Measurements from ENCODE around the gene CDC5L.

DNA sequence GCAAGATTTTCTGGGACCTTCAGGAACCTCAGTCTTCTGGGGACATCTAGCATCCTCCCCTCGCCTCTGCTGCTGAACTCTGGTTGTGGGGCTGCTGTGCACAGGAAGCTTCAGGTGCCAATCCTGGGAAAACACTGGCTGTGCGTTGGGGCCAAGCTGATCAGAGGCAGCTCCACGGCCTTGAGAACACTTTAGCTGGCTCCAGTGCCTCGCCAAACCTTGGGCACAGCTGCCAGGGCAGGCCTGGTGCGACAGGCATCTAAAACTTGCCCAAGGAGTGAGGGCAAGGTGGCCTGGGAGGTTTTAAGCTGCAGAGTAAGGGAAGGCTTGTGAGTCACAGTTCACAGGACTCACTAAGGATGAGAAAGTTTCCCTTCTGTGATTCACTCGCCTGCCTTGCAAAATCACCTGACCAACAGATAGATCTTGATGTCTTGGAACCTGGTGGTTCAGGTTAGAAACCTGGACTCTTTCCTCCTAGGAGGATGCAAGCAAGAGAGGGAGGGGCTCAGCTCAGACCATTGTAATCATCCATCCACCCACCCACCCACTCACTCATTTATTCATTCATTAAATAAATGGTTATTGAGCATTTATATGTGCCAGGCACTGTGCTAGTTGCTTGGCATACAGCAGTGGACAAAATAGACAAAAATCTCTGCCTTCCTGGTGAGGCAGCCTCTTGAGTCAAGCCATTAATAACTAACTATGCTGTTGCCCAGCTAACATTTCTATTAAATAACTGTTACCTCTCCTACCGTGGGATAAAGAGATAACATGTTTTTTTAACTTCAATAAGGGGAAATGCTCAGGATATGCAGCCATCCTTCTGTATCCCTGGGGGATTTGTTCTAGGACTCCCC, 47.5 kb upstream of the CDC5L start:
- TF ChIP-seq, protein P1, sequence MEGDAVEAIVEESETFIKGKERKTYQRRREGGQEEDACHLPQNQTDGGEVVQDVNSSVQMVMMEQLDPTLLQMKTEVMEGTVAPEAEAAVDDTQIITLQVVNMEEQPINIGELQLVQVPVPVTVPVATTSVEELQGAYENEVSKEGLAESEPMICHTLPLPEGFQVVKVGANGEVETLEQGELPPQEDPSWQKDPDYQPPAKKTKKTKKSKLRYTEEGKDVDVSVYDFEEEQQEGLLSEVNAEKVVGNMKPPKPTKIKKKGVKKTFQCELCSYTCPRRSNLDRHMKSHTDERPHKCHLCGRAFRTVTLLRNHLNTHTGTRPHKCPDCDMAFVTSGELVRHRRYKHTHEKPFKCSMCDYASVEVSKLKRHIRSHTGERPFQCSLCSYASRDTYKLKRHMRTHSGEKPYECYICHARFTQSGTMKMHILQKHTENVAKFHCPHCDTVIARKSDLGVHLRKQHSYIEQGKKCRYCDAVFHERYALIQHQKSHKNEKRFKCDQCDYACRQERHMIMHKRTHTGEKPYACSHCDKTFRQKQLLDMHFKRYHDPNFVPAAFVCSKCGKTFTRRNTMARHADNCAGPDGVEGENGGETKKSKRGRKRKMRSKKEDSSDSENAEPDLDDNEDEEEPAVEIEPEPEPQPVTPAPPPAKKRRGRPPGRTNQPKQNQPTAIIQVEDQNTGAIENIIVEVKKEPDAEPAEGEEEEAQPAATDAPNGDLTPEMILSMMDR (IDR thresholded peaks at IDR 0.05): no peak
- TF ChIP-seq POLR2A (IDR thresholded peaks at IDR 0.05): no peak
